HG02588 (cell line): ENCODE measurements around the gene LIMS1.
"Not testable (repeated sequence)": the region's sequence is repeated elsewhere in the genome, so short reads cannot be mapped to it uniquely, and the experiment has no call there.

Experiments
- ATAC-seq: cut with Tn5 transposase; IDR thresholded peaks from one replicate; pipeline ENCODE4 v1.9.1; 2021; ENCODE audit warnings: mild to moderate bottlenecking, moderate library complexity; ENCODE audit not compliant: unreplicated experiment

The LIMS1 gene

GRCh38 chr2:108632332-108633160, 98.3 kb downstream of the LIMS1 start:
- ATAC-seq: no peak

DNA sequence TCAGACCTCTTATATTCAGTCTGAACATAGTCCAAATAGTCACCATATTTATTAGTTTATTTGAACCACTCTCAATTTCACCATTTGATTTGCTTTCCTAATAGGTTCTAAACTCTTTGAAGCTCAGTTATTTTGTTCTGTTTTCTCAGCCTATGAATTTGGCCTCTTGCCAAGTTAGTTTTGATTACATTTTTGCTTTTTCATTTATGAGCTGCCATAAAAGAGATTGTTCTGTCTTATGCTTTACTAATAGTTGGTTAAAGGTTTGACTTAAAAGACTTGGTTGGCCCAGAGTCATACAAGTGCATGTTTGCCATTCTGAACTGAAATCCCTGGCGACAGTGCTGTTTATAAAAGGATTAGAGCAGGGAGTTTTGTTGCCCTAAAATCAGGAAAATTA, 99.1 kb downstream of the LIMS1 start:
- no peak for ATAC-seq

DNA sequence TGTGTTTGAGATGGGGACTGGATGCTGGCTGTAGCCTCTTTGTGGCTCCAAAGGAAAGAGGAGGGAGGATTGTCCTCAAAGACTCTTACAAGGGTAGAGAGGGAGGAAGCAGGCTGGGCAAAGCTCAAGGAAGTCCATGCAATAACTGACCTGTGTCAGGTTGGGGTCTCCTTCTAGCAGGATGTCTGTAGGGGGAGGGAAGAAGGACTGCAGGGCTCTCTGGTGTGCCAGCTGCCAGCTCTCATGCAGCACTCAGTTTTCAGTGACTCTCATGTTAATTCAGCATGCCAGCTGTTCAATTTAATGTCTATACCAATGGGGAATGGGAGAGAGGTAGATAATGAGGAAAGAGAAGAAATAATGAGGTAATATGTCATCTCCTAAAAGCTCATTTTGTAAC, 99.7 kb downstream of the LIMS1 start:
- no peak for ATAC-seq

DNA sequence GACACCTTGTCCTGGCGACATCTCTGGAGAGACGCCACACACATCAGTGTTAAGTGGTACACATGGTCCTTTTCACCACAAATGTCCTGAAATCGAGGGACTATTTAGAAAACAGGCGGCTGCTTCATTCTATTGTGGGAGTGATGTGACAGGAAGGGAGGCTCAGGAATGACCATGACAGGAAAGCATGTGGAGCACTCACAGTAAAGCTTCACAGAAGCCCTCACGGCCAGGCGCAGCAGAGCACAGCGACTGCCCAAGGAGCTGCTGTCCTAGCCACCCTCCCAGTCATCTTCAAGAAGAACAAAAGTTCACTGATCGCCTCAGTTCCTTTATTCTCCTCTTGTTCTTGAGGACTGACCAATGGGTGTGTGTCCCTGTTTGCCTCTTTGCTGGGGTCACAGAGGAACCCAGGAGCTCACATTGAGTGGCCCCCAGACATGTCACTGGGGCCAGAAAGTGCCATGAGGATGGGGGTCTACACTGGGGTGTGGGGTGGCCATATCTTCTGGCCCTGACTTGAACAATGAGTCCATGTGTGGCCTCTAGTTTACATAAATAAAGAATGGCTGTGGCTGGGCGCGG, 100.4 kb downstream of the LIMS1 start:
- no peak for ATAC-seq

- peak; percentile 1 for ATAC-seq
These were observed 101.5 kb downstream of the LIMS1 start for GRCh38 chr2:108635630-108636354.

- peak; percentile 61 for ATAC-seq
These were observed 103.0 kb downstream of the LIMS1 start for GRCh38 chr2:108637304-108637669.

GRCh38 chr2:108640731-108641130, 106.5 kb downstream of the LIMS1 start:
- no peak for ATAC-seq

DNA sequence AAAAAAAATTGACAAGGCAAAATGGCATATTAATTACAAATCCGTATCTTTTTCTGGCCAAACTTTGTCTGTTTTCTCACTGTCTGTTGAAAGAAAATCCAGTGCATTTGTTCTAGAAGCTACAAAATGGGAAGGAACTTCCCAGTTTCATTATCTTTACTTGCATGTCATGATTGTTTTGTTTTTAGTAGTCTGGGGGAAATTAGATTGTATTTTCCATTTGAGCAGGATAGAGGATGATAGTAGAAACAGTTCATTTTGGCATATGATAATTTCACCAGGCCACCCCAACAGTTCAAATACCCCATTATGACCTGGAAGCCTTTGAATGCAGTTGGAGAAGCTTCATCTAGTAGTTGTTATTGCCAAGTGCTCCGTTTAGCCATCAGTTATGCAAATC, 107.5 kb downstream of the LIMS1 start:
- no peak for ATAC-seq

DNA sequence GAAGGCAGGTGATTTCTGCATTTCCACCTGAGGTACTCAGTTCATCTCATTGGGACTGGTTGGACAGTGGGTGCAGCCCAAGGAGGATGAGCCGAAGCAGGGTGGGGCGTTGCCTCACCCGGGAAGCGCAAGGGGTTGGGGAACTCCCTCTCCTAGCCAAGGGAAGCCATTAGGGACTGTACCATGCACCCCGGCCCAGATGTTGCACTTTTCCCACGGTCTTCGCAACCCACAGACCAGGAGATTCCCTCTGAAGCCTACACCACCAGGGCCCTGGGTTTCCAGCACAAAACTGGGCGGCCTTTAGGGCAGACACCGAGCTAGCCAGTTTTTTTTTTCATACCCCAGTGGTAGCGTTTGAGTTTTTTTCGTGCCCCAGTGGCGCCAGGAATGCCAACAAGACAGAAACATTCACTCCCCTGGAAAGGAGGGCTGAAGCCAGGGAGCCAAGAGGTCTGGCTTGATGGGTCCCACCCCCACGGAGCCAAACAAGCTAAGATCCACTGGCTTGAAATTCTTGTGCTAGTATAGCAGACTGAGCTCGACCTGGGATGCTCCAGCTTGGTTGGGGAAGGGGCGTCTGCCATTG, 109.1 kb downstream of the LIMS1 start:
- no peak for ATAC-seq

DNA sequence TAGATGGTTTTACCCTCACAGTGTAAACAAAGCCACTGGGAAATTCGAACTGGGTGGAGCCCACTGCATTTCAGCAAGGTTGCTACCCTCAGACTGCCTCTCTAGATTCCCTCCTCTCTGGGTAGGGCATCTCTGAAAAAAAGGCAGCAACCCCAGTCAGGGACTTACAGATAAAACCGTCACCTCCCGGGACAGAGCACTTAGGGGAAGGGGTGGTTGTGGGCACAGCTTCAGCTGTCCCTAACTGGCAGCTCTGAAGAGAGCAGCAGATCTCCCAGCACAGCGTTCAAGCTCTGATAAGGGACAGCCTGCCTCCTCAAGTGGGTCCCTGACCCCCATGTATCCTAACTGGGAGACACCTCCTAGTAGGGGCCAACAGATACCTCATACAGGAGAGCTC, 109.6 kb downstream of the LIMS1 start:
- ATAC-seq: not testable (repeated sequence)

DNA sequence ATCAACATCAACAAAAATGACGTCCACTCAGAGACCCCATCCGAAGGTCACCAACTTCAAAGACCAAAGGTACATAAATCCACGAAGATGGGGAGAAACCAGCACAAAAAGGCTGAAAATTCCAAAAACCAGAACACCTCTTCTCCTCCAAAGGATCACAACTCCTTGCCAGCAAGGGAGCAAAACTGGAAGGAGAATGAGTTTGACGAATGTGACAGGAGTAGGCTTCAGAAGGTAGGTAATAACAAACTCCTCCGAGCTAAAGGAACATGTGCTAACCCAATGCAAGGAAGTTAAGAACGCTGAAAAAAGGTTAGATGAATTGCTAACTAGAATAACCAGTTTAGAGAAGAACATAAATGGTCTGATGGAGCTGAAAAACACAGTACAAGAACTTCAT, 110.2 kb downstream of the LIMS1 start:
- ATAC-seq: not testable (repeated sequence)

DNA sequence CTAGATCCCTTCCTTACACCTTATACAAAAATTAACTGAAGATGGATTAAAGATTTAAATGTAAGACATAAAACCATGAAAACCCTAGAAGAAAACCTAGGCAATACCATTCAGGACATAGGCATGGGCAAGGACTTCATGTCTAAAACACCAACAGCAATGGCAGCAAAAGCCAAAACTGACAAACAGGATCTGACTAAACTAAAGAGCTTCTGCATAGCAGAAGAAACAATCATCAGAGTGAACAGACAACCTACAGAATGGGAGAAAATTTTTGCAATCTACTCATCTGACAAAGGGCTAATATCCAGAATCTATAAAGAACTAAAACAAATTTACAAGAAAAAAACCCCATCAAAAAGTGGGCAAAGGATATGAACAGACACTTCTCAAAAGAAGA, 114.5 kb downstream of the LIMS1 start:
- not testable (repeated sequence) for ATAC-seq

DNA sequence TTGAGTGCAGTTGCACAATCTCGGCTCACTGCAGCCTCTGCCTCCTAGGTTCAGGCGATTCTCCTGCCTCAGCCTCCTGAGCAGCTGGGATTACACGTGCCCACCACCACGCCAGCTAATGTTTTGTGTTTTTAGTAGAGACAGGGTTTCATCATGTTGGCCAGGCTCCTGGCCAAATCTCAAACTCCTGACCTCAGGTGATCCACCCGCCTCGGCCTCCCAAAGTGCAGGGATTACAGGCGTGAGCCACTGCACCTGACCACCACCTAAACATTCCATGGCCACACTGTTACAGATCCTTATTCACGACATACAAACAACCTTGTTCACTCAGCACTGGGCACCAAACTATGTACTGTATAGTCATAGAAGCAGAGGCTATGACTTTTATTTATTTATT, 116.2 kb downstream of the LIMS1 start:
- ATAC-seq: not testable (repeated sequence)

DNA sequence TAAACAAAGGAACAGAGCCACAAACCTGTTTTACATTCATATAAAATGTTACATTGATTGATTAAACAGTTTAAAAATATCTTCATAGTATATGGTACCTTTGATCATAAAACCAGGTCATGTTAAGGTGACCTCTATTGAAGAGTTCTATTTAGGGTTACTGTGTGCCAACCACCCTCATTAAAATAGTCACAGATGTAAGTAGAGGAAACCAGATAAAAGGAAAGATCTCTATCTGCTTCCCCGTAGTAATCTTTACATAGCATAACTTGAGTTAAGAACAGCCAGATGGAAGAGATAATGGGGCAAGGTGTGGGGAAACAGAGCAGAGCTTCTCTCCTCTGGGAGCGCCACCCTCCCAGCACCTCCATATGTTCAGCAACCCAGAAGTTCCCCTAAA, 117.2 kb downstream of the LIMS1 start:
- not testable (repeated sequence) for ATAC-seq

- peak; percentile 95 for ATAC-seq
These were observed 118.1 kb downstream of the LIMS1 start for GRCh38 chr2:108652187-108652931.

- ATAC-seq: not testable (repeated sequence)
These were observed 119.2 kb downstream of the LIMS1 start for GRCh38 chr2:108653425-108653824.

DNA sequence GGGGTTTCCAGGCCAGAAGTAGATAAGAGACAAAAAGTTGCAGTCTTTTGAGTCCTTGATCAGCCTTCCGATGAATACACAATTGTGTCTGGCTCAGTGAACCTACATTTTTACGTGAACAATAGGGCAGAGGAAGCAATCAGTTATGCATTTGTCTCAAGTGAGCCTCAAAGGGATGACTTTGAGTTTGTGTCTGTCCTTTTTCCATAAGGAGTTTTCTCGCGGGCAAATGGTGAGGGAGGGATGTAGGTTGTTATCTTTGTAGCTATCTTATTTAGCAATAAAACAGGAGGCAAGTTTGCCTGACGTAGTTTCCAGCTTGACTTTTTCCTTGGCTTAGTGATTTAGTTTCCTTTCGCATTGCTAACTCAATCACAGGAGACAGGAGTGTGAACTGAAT, 119.6 kb downstream of the LIMS1 start:
- not testable (repeated sequence) for ATAC-seq

DNA sequence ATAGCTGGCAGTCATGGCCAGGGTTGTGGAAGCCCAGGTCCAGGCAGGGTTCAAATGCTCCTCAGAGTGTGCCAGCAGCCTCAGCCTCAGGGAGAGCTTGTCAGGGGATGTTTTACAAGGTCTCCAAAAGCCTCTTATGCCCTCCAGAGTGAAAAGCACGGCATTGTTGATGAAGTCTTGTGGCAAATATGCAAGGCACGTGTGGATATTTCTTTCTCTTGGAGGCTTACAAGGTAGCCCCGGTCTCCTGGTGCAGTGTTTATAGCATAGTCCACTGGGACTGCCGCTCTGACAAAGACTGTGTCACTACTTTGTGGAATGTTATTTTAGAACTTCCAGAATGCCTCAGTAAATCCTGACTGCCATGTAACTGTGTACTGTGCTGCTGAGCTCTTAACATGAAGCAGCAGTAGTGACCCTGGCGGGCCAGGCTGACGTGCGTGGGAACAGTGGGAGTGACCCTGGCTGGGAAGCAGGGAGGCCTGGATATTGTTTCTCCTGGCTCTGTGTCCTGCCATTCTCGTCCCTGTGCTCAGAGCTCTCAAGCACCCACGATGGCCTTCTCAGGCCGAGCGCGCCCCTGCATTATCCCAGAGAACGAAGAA, 120.4 kb downstream of the LIMS1 start:
- ATAC-seq: not testable (repeated sequence)

GRCh38 chr2:108655270-108655669, 121.0 kb downstream of the LIMS1 start:
- not testable (repeated sequence) for ATAC-seq

DNA sequence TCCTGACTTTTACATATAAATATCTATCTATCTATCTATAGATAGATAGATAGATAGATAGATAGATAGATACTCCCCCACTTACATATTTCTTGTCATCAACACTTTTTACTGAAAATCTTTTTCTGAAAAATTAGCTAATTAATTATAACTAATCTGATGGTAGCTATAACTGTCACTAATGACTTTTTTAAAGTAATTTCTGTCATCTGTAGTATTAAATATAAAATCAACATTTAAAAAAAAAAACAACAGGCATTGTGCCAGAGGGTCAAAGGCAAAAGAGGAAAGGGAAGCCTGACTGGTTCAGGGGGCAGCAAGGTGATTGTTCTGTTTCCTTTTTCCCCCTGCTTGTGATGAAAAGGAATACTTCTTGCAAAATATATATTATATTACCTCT, 122.0 kb downstream of the LIMS1 start:
- not testable (repeated sequence) for ATAC-seq
